ENCODE data around the gene SLC6A13. TPM values are rescaled to one million over a fixed set of nuclear protein-coding genes. Genes with fewer than 3 reads are reported as not detected.

The SLC6A13 gene
- total and polyA plus RNA-seq, 2 donors (not counting 3 experiments of a cell fraction or from before 2014, with no cell fraction given) = 0.14 TPM; not detected in 1

GRCh38 chr12:185576-185955, 77.1 kb downstream of the SLC6A13 start:
- H3K9me3 ChIP-seq (replicated peaks; ENCODE audit: control insufficient read depth, insufficient read depth, low read length) = no peaks in the 10 kb centered on the region
- dilution Hi-C loops (cut with MboI; ENCODE audit: extremely low pct_ligation_motif_present, low sequenced_read_pairs) = no loop called here
- no peak overlapping the region for H2AFZ ChIP-seq (ENCODE audit: low read depth, low read length)
- H3K27ac ChIP-seq (ENCODE audit: insufficient read depth, low read depth, low read length) = no peak overlapping the region
- no peaks in the 10 kb centered on the region for H4K20me1 ChIP-seq (replicated peaks; ENCODE audit: control insufficient read depth, extremely low read depth, insufficient read depth, low read length)
- ChIA-PET CTCF (no interaction called here), POLR2A (no interaction called here)
- peaks cover 2% of the 10 kb centered on the region for H3K4me1 ChIP-seq (ENCODE audit: control insufficient read depth, extremely low read depth, insufficient read depth, low read length)
- H3K9ac ChIP-seq (replicated peaks; ENCODE audit: extremely low read depth, insufficient read depth, low read length) = no peak overlapping the region
- H3K79me2 ChIP-seq (ENCODE audit: control insufficient read depth, insufficient read depth, low read length) = no peaks in the 10 kb centered on the region
- no peaks in the 10 kb centered on the region for H3K36me3 ChIP-seq (ENCODE audit: control insufficient read depth in 2 of 2, extremely low read depth in 1 of 2, insufficient read depth in 2 of 2, low read length in 2 of 2)
- no peak overlapping the region for H3K4me3 ChIP-seq (replicated peaks in 1 of 3; ENCODE audit: insufficient read depth in 1 of 3, low read depth in 1 of 3, low read length in 3 of 3)
- no peak for DNase-seq (ENCODE audit: low read depth, low spot score)
- intact Hi-C loops (cut with micrococcal nuclease) = no loop called here
- BruUV-seq (replicated peaks) = no TSS peak
- H3K9me1 ChIP-seq (replicated peaks; ENCODE audit: control insufficient read depth, extremely low read depth, insufficient read depth, low read length) = no peaks in the 10 kb centered on the region
- FAIRE-seq = no peak
- H3K4me2 ChIP-seq (ENCODE audit: insufficient read depth, low read length) = no peak overlapping the region
- no peaks in the 10 kb centered on the region for H3K27me3 ChIP-seq (ENCODE audit: control insufficient read depth in 2 of 2, insufficient read depth in 2 of 2, low read length in 2 of 2)
- TF ChIP-seq POLR2AphosphoS5 (IDR thresholded peaks at IDR 0.05; ENCODE audit: insufficient read depth, low read depth, low read length) = no peak
- TF ChIP-seq MYC (IDR thresholded peaks at IDR 0.05; ENCODE audit: low read depth, low read length) = no peak
- no peak for TF ChIP-seq FOS (IDR thresholded peaks at IDR 0.05; ENCODE audit: borderline replicate concordance, insufficient read depth, low read length)
- no peak for TF ChIP-seq GATA2 (IDR thresholded peaks at IDR 0.05; ENCODE audit: insufficient read depth, insufficient read length, low read depth, low read length)
- no peak for TF ChIP-seq JUN (IDR thresholded peaks at IDR 0.05; ENCODE audit: borderline replicate concordance, insufficient read depth, insufficient read length, low read depth)
- TF ChIP-seq POLR2A (IDR thresholded peaks at IDR 0.05; ENCODE audit: low read depth, low read length) = no peak
- no peak for TF ChIP-seq MAX (IDR thresholded peaks at IDR 0.05; ENCODE audit: insufficient read depth, insufficient read length)
- TF ChIP-seq CTCF (IDR thresholded peaks at IDR 0.05; ENCODE audit: extremely low read depth in 1 of 2, insufficient read depth in 1 of 2, low read depth in 1 of 2, low read length in 2 of 2) = no peak
- TF ChIP-seq EZH2 (IDR thresholded peaks at IDR 0.05; ENCODE audit: borderline replicate concordance, low read depth, low read length, severe bottlenecking) = no peak

Data from endothelial cell of umbilical vein (primary cell).